HS-5 (cell line): ENCODE results near the gene CACNG4.

Experiments used
- DNase-seq: peaks from one replicate; pipeline ENCODE4 v3.0.0-alpha.2; 2012; ENCODE audit warnings: low read depth

CACNG4 gene

DNA sequence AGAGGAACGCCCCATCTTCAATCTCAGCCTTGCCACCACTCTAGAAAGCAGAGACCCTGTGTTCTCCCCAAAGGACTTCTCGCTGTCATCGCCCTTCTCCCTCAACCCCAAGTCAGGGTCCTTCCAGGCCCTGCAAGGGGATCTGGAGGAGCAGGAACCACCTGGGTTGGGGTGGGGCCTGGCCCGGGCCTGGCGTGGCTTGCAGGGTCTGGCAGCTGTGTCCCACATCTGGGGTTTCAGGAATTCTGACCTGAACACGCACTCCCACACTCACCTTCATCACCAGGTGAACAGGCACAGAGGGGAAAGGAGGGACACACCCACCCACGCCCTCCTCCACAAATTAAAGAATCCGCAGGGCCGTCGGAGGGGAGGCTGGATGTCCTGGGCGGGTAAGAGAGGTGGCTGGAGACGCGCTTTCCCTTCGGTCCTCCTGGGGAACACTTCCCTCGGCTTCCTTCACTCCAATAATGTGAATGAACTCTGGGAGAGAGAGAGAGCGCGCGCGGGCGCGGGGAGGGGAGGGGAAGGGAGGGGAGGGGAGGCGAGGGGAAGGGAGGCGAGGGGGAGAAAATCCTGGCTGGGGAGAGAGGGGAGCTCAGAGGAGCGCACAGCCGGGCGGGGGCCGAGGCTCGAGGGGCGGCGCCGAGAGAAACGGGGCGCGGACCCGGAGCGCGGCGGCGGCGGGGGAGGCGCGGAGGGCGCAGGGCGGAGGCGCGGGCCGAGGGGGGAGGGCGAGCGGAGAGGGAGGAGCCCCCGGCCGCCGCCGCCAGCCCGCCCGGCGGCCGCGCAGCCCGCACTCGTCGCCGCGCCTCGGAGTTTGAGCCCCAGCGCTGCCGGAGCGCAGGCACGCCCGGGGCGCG, at the start of gene CACNG4:
Gene CACNG4 (plus strand): TSS at position 799 of the 863 bp plus-strand sequence. CDS start 205 bp downstream, outside the sequence.
- no peak for DNase-seq

DNA sequence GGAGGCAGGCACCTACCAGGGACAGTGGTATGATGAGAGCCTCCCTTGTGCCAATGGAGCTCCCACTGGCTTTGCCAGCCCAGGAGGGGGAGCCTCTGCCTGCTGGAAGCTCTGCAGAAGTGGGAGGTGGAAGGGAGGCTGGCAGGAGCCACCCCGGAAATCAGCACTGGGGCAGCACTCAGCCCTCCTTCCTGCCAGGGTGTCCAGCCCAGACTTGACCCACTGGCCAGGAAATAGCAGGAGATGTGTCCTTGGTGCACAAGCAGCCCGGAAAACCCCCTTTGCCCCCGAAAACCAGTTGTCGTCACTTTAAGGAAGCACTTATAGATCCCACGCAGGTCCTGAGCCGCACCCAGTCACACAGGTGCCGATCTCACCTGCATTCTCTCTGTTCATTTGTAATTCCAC, 49.3 kb upstream of the CACNG4 start:
- DNase-seq: no peak

DNA sequence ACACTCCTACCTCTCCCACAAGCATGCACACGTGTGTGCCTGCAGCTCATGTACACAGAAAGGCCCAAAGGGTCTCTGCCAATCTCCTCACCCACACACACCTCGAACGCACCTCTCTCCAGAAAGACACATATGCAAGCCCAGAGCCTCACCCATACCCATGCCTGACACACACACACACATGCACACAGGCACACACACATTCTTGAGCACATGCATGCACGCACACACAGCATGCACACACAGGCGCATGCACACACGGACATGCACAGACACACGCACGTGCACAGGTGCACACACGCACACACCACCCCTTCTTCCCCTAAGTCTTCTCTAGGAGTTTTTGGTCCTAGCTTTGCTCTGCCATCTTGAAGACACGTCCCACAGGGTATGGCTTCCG, 48.7 kb upstream of the CACNG4 start:
- DNase-seq: no peak

DNA sequence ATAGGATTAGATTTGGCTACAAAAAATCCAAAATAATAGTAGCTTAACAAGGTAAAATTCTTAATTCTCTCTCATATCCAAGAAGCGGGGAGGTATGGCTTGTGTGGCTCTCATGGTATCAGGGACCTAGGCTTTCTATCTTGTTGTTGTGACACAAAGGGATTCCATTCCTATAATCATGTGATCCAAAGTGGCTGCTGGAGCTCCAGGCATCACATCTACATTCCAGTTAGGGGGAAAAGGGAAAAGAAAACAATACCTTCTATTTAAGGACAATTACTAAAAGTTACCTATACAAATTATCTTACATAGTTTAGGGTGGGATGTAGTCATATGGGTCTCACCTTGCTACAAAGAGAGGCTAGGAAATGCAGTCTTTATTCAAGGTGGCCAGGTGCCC, 47.6 kb upstream of the CACNG4 start:
- no peak for DNase-seq

DNA sequence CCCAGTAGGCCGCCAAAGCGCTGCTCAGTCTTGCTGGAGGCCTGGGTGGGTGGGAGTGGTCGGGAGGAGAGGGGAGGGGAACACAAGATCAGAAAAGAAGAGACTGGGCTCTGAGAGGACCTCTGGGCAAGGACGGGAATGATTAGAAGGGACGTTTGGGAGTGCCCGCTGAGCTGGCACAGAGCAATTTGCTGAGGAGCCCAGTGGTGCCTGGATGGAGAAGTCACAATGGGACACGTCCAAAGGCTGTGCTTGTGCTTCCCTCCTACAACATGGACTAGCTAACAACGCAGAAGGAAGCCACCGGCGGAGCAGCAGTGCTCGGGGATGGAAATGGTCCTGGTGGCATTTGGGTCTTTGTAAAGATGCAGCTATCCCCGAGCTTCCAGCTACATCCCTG, 45.6 kb upstream of the CACNG4 start:
- no peak for DNase-seq

DNA sequence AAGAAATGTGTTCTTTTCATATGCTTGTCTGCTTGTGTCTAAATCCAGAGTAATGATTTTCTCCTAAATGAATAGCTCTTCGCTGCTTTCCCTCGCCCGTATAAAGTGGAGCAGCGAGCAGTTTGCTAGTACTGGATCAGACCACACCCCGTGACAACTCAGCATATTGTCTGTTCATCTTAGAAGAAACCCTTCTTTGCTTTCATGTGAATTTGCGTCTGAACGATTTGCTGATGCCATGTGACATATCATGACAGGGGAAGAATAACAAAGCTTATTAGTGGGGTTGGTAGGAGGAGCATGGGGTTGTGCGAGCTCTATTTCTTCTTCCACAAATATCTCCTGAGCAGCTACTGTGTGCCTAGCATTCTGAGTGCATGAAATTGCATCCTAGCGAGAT, 44.1 kb upstream of the CACNG4 start:
- DNase-seq: no peak

DNA sequence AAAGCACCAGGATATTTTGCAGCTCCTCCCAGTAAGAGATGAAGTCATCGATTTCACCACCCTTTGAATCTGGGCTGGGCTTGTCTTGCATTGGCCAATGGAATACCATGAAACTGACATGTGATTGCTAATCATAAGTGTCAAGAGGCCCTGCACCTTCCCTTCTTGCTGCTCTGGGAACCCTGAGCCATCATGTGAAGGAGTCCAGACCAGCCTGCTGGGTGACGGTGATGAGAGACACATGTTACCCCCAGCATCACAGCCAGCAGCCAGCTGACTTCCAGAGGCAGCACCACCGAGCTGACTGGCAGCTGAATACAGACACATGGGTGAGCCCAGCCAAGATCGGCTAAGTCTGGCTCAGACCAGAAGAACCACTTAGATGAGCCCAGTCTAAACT, 43.6 kb upstream of the CACNG4 start:
- no peak for DNase-seq

DNA sequence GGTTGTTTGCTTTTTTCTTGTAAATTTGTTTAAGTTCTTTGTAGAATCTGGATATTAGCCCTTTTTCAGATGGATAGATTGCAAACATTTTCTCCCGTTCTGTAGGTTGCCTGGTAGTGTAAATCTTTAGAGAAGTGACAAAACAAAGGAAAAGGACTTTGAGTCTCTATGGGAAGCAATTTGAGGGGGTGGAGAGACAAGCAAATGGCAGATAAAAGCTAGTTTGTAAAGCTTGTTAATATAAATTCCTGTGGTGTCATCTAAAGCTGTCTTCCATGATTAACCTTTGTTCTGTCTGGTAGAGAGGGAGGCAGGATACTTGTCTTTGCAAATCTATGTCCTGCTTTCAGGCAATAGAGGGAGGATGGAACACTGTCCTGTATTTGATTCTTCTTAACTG, 40.6 kb upstream of the CACNG4 start:
- no peak for DNase-seq

DNA sequence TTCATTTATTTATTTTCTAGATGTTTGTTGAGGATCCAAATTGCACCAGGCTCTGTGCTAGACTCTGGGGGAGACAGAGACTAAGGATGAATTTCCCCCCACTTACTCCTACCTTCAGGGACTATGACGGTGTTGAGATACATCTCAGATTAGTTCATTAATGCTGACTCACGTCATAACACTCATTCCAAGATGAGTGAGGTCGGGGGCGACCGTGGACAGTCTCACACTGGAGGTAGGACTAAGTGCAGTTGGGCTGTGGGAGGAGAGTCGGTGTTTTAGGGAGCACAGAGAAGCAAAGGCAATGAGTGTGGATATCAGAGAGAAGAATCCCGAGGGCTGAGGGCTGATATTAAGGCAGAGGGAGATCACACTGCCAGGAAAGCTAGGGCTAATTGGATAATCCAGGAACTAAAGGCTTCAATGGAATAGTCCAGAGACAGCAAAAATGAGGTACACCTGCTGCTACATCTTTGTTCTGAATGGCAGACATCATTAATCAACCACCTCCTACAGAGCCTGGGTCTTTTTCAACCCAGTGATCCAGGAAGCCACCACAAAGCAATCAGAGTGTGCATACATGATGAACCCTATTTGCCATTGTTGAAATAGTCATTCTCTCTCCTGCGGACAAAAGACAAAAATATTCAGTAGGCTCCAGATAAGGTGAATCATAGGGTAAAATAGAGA, 38.6 kb upstream of the CACNG4 start:
- DNase-seq: no peak

DNA sequence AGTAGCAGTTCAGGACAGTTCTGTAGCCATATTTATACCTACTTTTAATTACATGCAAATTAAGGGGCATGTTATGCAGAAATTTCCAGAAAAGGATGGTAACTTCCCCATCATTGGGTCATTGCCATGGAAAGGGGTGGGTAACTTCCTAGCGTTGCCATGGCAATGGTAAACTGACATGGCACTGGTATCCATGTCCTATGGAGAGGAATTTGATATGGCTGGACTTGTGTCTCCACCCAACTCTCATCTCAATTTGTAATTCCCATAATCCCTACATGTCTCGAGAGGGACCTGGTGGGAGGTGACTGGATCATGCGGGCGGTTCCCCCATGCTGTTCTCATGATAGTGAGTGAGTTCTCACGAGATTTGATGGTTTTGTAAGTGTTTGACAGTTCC, 35.6 kb upstream of the CACNG4 start:
- DNase-seq: no peak

DNA sequence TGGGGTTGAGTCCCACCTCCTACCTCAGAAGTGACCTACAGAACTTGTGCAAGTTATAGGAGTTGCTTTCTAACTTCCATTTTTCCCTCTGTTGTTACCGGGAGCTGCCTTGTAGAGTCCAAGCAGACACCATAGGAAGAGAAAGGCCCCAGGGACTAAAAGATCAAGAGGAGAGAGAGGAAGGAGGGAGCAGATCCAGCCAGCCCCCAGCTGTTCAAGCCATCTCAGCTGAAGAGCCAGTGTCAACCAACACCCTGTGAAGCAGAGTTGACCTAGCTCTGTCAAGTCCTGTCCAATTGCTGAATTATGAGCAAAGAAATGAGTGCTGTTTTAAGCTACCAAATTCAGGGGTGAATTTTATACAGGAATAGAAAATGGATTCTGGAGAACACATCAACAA, 34.9 kb upstream of the CACNG4 start:
- DNase-seq: no peak

DNA sequence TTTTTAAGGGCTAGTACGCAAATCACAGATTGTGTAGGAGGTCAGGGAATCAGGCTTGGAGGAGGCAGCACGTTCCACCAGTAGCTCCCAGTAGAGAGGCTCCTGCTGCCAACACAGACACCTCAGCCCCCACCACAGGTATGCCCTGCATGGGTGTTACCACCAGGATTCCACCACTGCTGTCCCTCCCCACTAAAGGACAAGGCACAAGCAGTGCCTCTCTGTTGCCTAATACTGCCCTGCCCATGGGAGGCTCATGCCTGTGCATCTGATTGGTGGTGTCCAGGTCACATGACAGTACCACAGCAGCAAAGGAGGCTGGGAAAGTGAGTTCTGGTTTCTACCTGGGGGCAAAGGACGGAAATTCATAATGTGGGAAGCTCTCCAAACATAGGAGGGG, 33.6 kb upstream of the CACNG4 start:
- DNase-seq: no peak

DNA sequence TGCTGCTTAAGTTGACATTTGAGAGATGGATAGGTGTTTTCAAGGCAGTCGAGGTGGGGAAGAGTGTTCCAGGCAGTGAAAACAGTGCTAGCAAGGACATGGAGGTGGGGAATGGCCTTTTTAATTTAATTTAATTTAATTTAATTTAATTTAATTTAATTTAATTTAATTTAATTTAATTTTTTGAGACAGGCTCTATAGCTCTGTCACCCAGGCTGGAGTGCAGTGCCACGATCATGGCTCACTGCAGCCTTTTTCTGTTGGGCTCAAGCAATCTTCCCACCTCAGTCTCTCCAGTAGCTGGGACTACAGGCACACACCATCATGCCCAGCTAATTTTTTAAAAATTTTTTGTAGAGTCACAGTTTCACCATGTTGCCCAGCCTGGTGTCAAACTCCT, 32.2 kb upstream of the CACNG4 start:
- DNase-seq: no peak

DNA sequence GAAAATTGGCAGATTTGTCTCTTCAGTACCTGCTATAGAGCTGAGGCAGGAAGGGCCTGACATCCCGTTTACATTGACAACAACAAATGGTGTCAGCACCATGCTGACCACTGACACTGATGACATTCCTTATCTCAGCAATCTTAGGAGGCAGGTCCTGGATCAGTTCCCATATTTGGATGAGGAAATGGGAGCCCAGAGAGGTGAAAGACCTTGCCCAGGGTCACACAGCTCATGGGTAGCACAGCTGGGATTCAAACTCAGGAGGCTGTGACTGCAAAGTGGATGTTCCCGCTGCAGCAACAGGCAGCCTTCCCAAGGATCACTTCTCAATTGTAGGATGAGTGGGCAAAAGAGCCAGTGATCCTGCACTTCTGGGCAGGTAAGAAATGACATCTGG, 30.5 kb upstream of the CACNG4 start:
- no peak for DNase-seq

DNA sequence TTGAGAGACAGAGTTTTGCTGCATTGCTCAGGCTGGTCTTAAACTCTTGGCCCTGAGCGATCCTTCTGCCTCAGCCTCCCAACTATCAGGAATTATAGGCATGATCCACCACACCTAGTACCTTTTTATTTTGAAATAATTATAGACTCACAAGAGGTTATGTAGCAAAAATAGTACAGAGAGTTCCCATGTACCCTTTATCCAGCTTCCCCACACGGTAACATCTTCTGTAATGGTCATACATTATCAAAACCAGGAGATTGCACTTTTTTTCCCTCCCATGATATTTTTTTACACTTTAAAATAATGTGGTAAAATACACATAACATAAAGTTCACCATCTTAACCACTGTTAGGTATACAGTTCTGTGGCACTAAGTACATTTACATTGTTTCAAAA, 28.8 kb upstream of the CACNG4 start:
- no peak for DNase-seq

DNA sequence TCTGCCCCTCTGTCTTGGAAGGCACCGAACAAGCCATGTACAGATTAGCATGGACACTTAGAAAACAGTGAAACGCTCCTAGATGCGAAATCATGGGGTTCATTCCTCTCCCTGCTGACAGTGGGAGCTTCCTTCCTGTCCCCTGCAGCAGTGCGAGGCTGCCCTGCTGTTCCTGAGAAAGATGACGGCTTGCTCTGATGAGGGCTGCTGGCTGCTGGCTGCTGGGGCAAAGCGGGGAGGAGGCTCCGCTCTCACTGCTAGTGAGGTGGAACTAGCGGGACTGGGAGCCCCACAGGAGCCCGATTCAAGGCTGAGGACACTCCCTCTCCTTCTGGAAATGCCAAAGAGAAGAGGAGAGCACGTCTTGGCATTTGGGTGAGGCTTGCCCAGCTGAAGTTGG, 25.9 kb upstream of the CACNG4 start:
- no peak for DNase-seq

DNA sequence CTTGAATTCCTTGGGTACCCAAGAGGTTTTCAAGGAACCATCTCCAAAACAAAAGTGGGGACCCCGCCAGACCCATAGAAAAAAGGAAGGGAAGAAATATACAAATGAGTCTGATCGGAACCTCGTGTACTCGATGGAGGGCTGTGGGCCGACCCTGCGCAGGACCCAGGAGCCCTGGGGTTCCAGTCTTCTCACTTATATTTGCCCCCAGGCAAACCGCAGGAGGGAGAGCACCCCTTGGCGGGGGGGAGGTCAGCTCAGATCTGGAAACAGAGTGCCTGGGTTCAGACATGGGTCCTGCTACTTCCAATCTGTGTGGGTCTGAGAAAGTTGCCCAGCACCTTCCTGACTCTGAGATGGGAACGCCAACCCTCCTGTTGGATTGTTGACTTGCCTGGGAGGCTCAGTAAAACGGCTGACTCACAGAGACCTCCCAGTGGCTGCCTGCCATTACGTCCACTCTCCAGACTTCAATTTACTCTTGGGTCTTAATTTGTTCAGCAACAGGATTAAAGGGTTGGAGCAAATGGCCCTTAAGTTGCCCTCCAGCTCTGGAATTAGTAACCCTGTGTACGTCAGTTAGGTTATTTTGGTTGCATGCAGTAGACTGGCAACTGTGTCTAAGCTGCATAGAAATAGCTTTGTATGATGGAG, 24.9 kb upstream of the CACNG4 start:
- no peak for DNase-seq

DNA sequence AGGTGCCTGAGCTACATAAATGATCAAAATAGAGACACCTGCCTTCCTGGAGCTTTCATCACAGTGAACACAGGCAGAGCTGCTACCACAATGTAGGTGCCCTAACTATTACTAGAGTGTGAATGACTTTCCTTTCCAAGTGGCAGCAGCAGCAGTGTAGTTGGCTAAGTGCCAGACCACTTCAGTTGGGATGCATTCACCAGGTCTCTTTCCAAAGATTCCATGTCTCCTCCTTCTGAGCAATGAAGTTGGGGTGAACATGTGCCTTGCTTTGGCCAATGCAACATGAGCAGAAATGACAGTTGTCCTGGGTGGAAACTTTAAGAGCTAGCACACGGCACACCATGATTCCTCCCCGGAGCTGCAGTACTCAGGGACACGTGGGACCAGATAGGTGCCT, 23.3 kb upstream of the CACNG4 start:
- no peak for DNase-seq

DNA sequence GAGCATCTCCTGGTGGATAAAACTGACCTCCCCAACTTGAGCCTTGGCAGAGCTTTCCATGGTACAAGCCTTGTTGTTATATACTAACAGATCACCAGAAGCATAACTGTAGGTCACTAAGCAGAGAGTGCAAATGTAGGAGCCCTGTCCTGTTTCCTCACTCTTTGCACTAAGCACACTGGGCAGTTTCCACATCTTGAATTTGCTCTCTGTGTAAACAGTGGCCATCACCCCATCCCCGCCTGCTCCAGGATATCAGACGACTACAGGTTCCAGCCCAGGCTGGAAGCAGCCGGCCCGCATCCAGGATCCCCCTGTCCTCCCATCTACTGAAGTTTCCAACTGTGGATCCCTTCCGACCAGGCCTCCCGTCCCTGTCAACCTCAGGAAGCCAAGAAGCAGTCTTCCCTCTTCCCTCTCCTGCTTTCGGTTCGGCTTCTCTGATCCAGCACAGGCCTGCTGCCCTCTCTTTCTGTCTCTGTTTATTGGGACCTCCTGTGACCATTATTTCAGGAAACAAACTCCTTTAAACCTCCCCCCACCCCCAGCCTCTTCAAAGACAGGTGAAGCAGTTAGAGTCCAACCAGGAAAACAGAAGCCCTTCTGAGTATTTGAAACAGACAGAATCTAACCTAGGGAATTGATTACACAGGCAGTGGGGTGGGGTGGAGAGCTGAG, 22.6 kb upstream of the CACNG4 start:
- DNase-seq: no peak

DNA sequence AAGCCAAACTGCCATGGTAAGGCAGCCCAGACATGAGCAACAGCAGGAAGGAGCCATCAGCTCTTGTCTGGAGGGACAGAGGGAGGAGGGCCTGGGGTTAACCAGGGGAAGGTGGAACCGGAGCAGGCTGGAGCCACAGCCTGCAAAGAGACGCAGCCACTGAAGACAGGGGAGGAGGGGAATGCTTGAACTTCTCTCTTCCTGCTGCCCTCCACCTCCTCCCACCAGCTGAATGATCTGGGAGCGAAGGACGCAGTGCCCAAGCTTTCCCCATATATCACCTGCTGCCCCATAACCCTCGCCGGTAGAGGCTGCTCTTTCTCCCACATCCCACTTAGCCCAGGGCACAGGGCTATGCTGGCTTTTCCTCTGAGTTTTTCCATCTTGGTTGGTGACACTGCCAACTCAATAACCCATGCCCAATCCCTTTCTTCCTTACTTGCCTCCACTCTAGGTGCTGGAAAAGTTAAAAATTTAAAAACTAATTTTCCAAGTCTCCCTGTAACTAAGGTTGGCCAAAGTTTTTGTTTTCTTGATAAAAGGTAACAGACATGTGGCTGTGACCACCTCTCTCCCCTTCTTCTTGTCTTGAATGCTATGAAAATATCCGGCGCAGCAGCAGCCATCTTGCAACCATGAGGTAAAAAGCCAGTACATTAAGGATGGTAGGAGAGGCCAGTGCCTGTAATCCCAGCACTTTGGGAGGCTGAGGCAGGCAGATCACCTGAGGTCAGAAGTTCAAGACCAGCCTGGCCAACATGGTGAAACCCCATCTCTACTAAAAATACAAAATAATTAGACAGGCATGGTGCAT, 21.8 kb upstream of the CACNG4 start:
- no peak for DNase-seq

DNA sequence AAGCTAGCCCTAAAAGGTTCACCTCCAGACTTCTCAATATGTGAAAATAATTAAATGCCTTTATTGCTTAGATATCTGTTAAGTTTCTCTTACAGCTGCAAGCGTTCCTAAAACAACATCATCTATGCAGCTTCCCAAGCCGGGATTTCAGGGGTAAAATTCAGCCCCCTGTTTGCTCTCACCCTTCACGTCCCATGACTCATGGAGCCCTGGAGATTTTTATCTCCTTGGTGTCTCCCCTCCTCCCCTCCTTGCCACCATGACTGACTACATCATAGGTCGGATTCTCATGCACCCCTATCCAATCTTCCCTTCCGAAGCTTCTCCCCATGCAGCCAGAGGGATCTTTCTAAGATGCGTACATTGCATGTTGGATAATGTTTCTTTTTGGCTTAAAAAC, 21.0 kb upstream of the CACNG4 start:
- DNase-seq: no peak
